ENCODE results near the gene ZFP30. TPM values are rescaled to one million over a fixed set of nuclear protein-coding genes. Genes with fewer than 3 reads are reported as not detected.

Gene ZFP30
- total and polyA plus RNA-seq, 2 of the 13 experiments (the other 11 are each of a cell fraction or from before 2014, with no cell fraction given) = 3.4 to 19.2 TPM

- no peak for TF ChIP-seq ARID3A (IDR thresholded peaks at IDR 0.05; ENCODE audit: low read depth, low read length)
- no peak for TF ChIP-seq ESRRA (CRISPR knock-in tag; IDR thresholded peaks at IDR 0.05; ENCODE audit: low read depth)
- TF ChIP-seq CENPT (CRISPR knock-in tag; IDR thresholded peaks at IDR 0.05; ENCODE audit: low read depth) = no peak
- no peak for TF ChIP-seq TCF12 (IDR thresholded peaks at IDR 0.05)
- no peak; the same call in 1 of the 2 replicates for TF ChIP-seq TCF12 (CRISPR knock-in tag; IDR thresholded peaks at IDR 0.05)
- TF ChIP-seq MBNL3 (CRISPR knock-in tag; conservative IDR thresholded peaks at IDR 0.05) = no peak
- peak; percentile 98 for TF ChIP-seq PHF8 (CRISPR knock-in tag; IDR thresholded peaks at IDR 0.05)
- no peak for TF ChIP-seq MAFK (conservative IDR thresholded peaks at IDR 0.05 in 1 of 2, IDR thresholded peaks at IDR 0.05 in 1 of 2; ENCODE audit: low read length in 2 of 2)
- no peak for TF ChIP-seq ZNF343 (CRISPR knock-in tag; IDR thresholded peaks at IDR 0.05)
- no peak for TF ChIP-seq ZFP41 (CRISPR knock-in tag; IDR thresholded peaks at IDR 0.05; ENCODE audit: borderline replicate concordance)
- no peak for TF ChIP-seq ZNF263 (CRISPR knock-in tag; IDR thresholded peaks at IDR 0.05)
- TF ChIP-seq, protein P1, sequence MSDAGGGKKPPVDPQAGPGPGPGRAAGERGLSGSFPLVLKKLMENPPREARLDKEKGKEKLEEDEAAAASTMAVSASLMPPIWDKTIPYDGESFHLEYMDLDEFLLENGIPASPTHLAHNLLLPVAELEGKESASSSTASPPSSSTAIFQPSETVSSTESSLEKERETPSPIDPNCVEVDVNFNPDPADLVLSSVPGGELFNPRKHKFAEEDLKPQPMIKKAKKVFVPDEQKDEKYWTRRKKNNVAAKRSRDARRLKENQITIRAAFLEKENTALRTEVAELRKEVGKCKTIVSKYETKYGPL (CRISPR knock-in tag; IDR thresholded peaks at IDR 0.05) = no peak
- TF ChIP-seq ZSCAN31 (CRISPR knock-in tag; IDR thresholded peaks at IDR 0.05; ENCODE audit: low read depth) = no peak; the same call in 1 of the 2 replicates
- no peak for TF ChIP-seq EED (CRISPR knock-in tag; IDR thresholded peaks at IDR 0.05)
- no peak for TF ChIP-seq JARID2 (CRISPR knock-in tag; IDR thresholded peaks at IDR 0.05; ENCODE audit: insufficient replicate concordance)
- TF ChIP-seq IKZF1 (IDR thresholded peaks at IDR 0.05) = no peak
- no peak for TF ChIP-seq KDM3A (CRISPR knock-in tag; IDR thresholded peaks at IDR 0.05; ENCODE audit: low read depth)
- TF ChIP-seq, protein P2, sequence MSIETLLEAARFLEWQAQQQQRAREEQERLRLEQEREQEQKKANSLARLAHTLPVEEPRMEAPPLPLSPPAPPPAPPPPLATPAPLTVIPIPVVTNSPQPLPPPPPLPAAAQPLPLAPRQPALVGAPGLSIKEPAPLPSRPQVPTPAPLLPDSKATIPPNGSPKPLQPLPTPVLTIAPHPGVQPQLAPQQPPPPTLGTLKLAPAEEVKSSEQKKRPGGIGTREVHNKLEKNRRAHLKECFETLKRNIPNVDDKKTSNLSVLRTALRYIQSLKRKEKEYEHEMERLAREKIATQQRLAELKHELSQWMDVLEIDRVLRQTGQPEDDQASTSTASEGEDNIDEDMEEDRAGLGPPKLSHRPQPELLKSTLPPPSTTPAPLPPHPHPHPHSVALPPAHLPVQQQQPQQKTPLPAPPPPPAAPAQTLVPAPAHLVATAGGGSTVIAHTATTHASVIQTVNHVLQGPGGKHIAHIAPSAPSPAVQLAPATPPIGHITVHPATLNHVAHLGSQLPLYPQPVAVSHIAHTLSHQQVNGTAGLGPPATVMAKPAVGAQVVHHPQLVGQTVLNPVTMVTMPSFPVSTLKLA (IDR thresholded peaks at IDR 0.05) = no peak
- TF ChIP-seq ZNF652 (CRISPR knock-in tag; IDR thresholded peaks at IDR 0.05; ENCODE audit: borderline replicate concordance, low read depth) = no peak
- no peak for TF ChIP-seq ZMAT3 (CRISPR knock-in tag; conservative IDR thresholded peaks at IDR 0.05)
- no peak; the same call in 1 of the 2 replicates for TF ChIP-seq SRY (CRISPR knock-in tag; IDR thresholded peaks at IDR 0.05)
- no peak for TF ChIP-seq ZNF570 (CRISPR knock-in tag; IDR thresholded peaks at IDR 0.05; ENCODE audit: borderline replicate concordance)
- TF ChIP-seq KLF12 (CRISPR knock-in tag; IDR thresholded peaks at IDR 0.05; ENCODE audit: borderline replicate concordance) = no peak; the same call in 1 of the 2 replicates
- TF ChIP-seq KLF13 (CRISPR knock-in tag; IDR thresholded peaks at IDR 0.05) = no peak
- no peak; the same call in 1 of the 2 replicates for TF ChIP-seq RXRA (CRISPR knock-in tag; IDR thresholded peaks at IDR 0.05)
- TF ChIP-seq ZNF17 (CRISPR knock-in tag; IDR thresholded peaks at IDR 0.05) = no peak
- TF ChIP-seq, protein P3, sequence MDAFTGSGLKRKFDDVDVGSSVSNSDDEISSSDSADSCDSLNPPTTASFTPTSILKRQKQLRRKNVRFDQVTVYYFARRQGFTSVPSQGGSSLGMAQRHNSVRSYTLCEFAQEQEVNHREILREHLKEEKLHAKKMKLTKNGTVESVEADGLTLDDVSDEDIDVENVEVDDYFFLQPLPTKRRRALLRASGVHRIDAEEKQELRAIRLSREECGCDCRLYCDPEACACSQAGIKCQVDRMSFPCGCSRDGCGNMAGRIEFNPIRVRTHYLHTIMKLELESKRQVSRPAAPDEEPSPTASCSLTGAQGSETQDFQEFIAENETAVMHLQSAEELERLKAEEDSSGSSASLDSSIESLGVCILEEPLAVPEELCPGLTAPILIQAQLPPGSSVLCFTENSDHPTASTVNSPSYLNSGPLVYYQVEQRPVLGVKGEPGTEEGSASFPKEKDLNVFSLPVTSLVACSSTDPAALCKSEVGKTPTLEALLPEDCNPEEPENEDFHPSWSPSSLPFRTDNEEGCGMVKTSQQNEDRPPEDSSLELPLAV (CRISPR knock-in tag; conservative IDR thresholded peaks at IDR 0.05; ENCODE audit: low read depth) = no peak
Measured at GRCh38 chr19:37655301-37655688, at the start of gene ZFP30 (continued).
